ENCODE results near the gene PPTC7.

- TF ChIP-seq CTCF (IDR thresholded peaks at IDR 0.05; ENCODE audit: low read depth, low read length, missing input control), result no peak
- TF ChIP-seq TAF1 (conservative IDR thresholded peaks at IDR 0.05), result no peak
- TF ChIP-seq NR2F2 (IDR thresholded peaks at IDR 0.05), result no peak
- no peak for TF ChIP-seq ATF3 (IDR thresholded peaks at IDR 0.05)
- no peak for TF ChIP-seq RAD21 (IDR thresholded peaks at IDR 0.05)
- TF ChIP-seq REST (IDR thresholded peaks at IDR 0.05), result no peak
- no peak for TF ChIP-seq SP1 (IDR thresholded peaks at IDR 0.05)
- no peak for TF ChIP-seq HNF4G (IDR thresholded peaks at IDR 0.05)
Measured at GRCh38 chr12:110530511-110530910, 52.6 kb downstream of the PPTC7 start.

Measured in liver (tissue), 3 donors.